22Rv1 (cell line): ENCODE data around the gene WDR1.

Experiments used
- CTCF ChIP-seq: fragments of 450-650 bp; IDR thresholded peaks from 2 replicates; pipeline ENCODE4 v1.5.1; 2017; ENCODE audit warnings: mild to moderate bottlenecking
- ZFX ChIP-seq: fragments of 450-650 bp; IDR thresholded peaks from 2 replicates; pipeline ENCODE4 v1.6.1; 2017; ENCODE audit warnings: antibody characterized with exemption, borderline replicate concordance

GRCh38 chr4:10075953-10076391 is 40.6 kb downstream of the WDR1 start:
- TF ChIP-seq CTCF, result no peak
- no peak for TF ChIP-seq ZFX
